GM18858 (cell line): ENCODE data around the gene KIF3C.
"Not testable (repeated sequence)": the region's sequence is repeated elsewhere in the genome, so short reads cannot be mapped to it uniquely, and the experiment has no call there.

ENCODE experiments used
- ATAC-seq: cut with Tn5 transposase; IDR thresholded peaks from one replicate; pipeline ENCODE4 v1.9.1; 2021; ENCODE audit not compliant: unreplicated experiment

Gene KIF3C

GRCh38 chr2:25982273-25982967 lies at the start of gene KIF3C:
KIF3C (minus strand) TSS chr2:25982497; CDS start chr2:25981917, 580 bp downstream.
- ATAC-seq, result no peak

GRCh38 chr2:26028083-26028482 lies 45.8 kb upstream of the KIF3C start:
- not testable (repeated sequence) for ATAC-seq

- no peak for ATAC-seq
These were observed 43.2 kb upstream of the KIF3C start for GRCh38 chr2:26025509-26025908.

GRCh38 chr2:26024260-26024659 lies 42.0 kb upstream of the KIF3C start:
- no peak for ATAC-seq

GRCh38 chr2:26020231-26020640 lies 37.9 kb upstream of the KIF3C start:
- ATAC-seq, result no peak

GRCh38 chr2:26018184-26019055 lies 36.1 kb upstream of the KIF3C start:
- ATAC-seq, result no peak

- no peak for ATAC-seq
These were observed 35.3 kb upstream of the KIF3C start for GRCh38 chr2:26017464-26018183.

GRCh38 chr2:26016706-26017045 lies 34.4 kb upstream of the KIF3C start:
- not testable (repeated sequence) for ATAC-seq

- no peak for ATAC-seq
These were observed 33.9 kb upstream of the KIF3C start for GRCh38 chr2:26016012-26016705.

GRCh38 chr2:26013668-26014067 lies 31.4 kb upstream of the KIF3C start:
- ATAC-seq, result no peak

GRCh38 chr2:26011990-26012856 lies 29.9 kb upstream of the KIF3C start:
- ATAC-seq, result no peak

GRCh38 chr2:26011609-26011989 lies 29.3 kb upstream of the KIF3C start:
- ATAC-seq, result no peak

GRCh38 chr2:26010943-26011342 lies 28.6 kb upstream of the KIF3C start:
- ATAC-seq, result no peak

- ATAC-seq, result no peak
These were observed 27.3 kb upstream of the KIF3C start for GRCh38 chr2:26009567-26009963.

- ATAC-seq, result no peak
These were observed 26.7 kb upstream of the KIF3C start for GRCh38 chr2:26008851-26009566.

- ATAC-seq, result no peak
These were observed 25.8 kb upstream of the KIF3C start for GRCh38 chr2:26008095-26008494.

GRCh38 chr2:26002632-26003310 lies 20.5 kb upstream of the KIF3C start:
- no peak for ATAC-seq

- no peak for ATAC-seq
These were observed 19.6 kb upstream of the KIF3C start for GRCh38 chr2:26001743-26002351.
